HepG2 (cell line): ENCODE results near the gene RELB. TPM values are rescaled to one million over a fixed set of nuclear protein-coding genes. Genes with fewer than 3 reads are reported as not detected.

Experiments
- CHD4 ChIP-seq: fragments of 200-600 bp; sonication (generic); IDR thresholded peaks from 2 replicates; pipeline ENCODE4 v1.7.0; 2017; ENCODE audit warnings: mild to moderate bottlenecking, low read length, borderline replicate concordance
- DMAP1 ChIP-seq: IDR thresholded peaks from 2 replicates; pipeline ENCODE4 v1.6.1; 2016
- GATA4 ChIP-seq: sonication (generic); IDR thresholded peaks from 2 replicates; pipeline ENCODE4 v1.6.1; 2016; ENCODE audit warnings: antibody characterized with exemption, low read depth, borderline replicate concordance
- HDAC1 ChIP-seq: sonication (generic); formaldehyde crosslinking; IDR thresholded peaks from 2 replicates; pipeline ENCODE4 v1.5.1; 2020; ENCODE audit warnings: mild to moderate bottlenecking, missing genetic modification reagents
- HNRNPK ChIP-seq: fragments of 200-400 bp; formaldehyde crosslinking; IDR thresholded peaks from 2 replicates; pipeline ENCODE4 v1.6.1; 2018; ENCODE audit warnings: low read length, low read depth, moderate library complexity, mild to moderate bottlenecking; ENCODE audit not compliant: poor library complexity, severe bottlenecking
- ISL2 ChIP-seq: sonication (generic); formaldehyde crosslinking; IDR thresholded peaks from 2 replicates; pipeline ENCODE4 v1.5.0; 2020; ENCODE audit warnings: missing genetic modification reagents
- ISX ChIP-seq: sonication (generic); formaldehyde crosslinking; conservative IDR thresholded peaks from 2 replicates; pipeline ENCODE4 v1.5.0; 2020; ENCODE audit warnings: missing genetic modification reagents
- MAFK ChIP-seq, 2 experiments: IDR thresholded peaks in 1 of 2; conservative IDR thresholded peaks in 1 of 2; 2 replicates each; pipeline ENCODE4 v1.6.1; 2011; ENCODE audit warnings: improper control_type of control experiment in 2 of 2, low read length in 2 of 2
- MTF1 ChIP-seq: sonication (generic); formaldehyde crosslinking; IDR thresholded peaks from 2 replicates; pipeline ENCODE4 v1.5.0; 2020; ENCODE audit warnings: missing genetic modification reagents
- PHF21A ChIP-seq: sonication (generic); formaldehyde crosslinking; IDR thresholded peaks from 2 replicates; pipeline ENCODE4 v1.5.0; 2020; ENCODE audit warnings: mild to moderate bottlenecking, missing genetic modification reagents
- RBFOX2 ChIP-seq: fragments of 200-400 bp; formaldehyde crosslinking; IDR thresholded peaks from 2 replicates; pipeline ENCODE4 v1.6.1; 2017; ENCODE audit warnings: low read depth, mild to moderate bottlenecking, low read length
- ZBTB40 ChIP-seq, 2 experiments: fragments of 450-650 bp in 1 of 2; sonication (generic) in 1 of 2; formaldehyde crosslinking in 1 of 2; IDR thresholded peaks; 2 replicates each; pipeline versions ENCODE4 v1.6.1 to v1.8.0; 2016 to 2022; ENCODE audit warnings: antibody characterized with exemption in 1 of 2, mild to moderate bottlenecking in 1 of 2, missing genetic modification reagents in 1 of 2
- ZNF124 ChIP-seq: sonication (generic); formaldehyde crosslinking; IDR thresholded peaks from 2 replicates; pipeline ENCODE4 v1.4.0; 2020; ENCODE audit warnings: missing genetic modification reagents
- ZNF160 ChIP-seq: sonication (generic); formaldehyde crosslinking; IDR thresholded peaks from 2 replicates; pipeline ENCODE4 v1.8.0; 2022; ENCODE audit warnings: mild to moderate bottlenecking, inconsistent platforms, missing genetic modification reagents
- polyA plus RNA-seq, 8 experiments: library from polyadenylated mRNA; depleted of rRNA in 3 of 8; stranded (reverse) in 7 of 8; unstranded in 1 of 8; fragments of >200 nt; fragmentation: Illumina TruSeq in 4 of 8; extraction: Trizol in 4 of 8; gene quantifications; 2 replicates each; pipeline versions ENCODE4 v1.2.1 to v1.2.3, GENCODE V29; 2011 to 2016; ENCODE audit warnings: low read depth in 4 of 8, missing spikeins in 1 of 8, mixed read lengths in 1 of 8; ENCODE audit not compliant: insufficient read depth in 1 of 8
- total RNA-seq, 5 experiments: library from RNA; depleted of rRNA; stranded (reverse); fragments of >200 nt; fragmentation: Illumina TruSeq; extraction: Trizol; gene quantifications; 2 replicates each; pipeline ENCODE4 v1.2.3, GENCODE V29; 2016; ENCODE audit warnings: low read depth in 1 of 5
- TF ChIP-seq, protein P1 (sequence below): sonication (generic); formaldehyde crosslinking; IDR thresholded peaks from 2 replicates; pipeline ENCODE4 v1.8.0; 2022; ENCODE audit warnings: low read depth, missing genetic modification reagents
- TF ChIP-seq, protein P2 (sequence below): sonication (generic); formaldehyde crosslinking; IDR thresholded peaks from 2 replicates; pipeline ENCODE4 v1.8.1; 2023; ENCODE audit warnings: mild to moderate bottlenecking, missing genetic modification reagents

RELB gene
- total and polyA plus RNA-seq, 2 of the 13 experiments (the other 11 are each of a cell fraction or from before 2014, with no cell fraction given), result 1.9 to 3.5 TPM

DNA sequence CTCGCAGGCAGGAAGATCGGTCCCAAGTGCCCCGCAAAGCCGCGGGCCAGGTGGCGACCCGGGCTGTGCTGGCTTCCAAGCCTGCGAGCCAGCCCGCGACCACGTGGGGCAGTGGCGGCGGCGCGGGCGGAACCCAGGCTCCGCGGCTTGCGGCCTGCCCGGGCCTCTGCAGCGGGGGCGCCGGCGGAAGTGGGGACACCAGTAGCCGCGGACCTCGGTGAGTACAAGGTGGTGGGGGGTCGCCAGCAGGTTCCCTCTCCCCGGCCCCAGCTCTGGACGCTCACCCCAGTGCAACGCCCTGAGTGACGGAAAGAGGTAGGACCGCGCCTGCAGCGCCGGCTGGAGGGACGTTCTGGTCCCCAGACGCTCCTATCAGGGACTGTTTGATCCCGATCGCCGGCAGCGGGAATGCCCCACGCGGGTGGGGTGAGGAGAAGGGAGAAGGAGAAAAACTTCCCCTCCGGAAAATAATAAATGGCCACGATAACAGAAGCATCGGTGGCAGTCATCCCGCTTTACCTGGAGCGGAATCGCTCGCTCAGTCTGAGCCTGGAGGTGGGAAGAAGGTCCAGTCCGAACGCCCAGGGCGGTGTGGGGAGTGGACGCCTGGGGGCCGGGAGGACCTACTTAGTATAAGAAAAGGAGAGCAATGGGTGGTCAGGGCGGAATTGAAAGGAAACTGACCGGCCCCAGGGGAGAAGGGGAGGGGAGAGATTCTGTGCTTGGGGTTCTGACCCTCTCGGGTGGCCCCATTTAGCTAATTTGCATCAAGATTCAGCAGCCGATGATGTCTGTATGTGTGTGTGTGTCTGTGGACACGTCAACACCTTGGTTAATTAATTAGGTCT is 78.0 kb downstream of the RELB start, which contains the start of gene GEMIN7 (continued):
- TF ChIP-seq ZBTB40 (IDR thresholded peaks at IDR 0.05), result peak; percentile 69
- peak; percentile 91 for TF ChIP-seq ZBTB40 (CRISPR knock-in tag; IDR thresholded peaks at IDR 0.05)
- peak; percentile 61 for TF ChIP-seq PHF21A (CRISPR knock-in tag)
- peak; percentile 84; the same call in 1 of the 2 replicates for TF ChIP-seq ZNF124 (CRISPR knock-in tag)
- TF ChIP-seq RBFOX2, result peak; percentile 93
- TF ChIP-seq, protein P1, sequence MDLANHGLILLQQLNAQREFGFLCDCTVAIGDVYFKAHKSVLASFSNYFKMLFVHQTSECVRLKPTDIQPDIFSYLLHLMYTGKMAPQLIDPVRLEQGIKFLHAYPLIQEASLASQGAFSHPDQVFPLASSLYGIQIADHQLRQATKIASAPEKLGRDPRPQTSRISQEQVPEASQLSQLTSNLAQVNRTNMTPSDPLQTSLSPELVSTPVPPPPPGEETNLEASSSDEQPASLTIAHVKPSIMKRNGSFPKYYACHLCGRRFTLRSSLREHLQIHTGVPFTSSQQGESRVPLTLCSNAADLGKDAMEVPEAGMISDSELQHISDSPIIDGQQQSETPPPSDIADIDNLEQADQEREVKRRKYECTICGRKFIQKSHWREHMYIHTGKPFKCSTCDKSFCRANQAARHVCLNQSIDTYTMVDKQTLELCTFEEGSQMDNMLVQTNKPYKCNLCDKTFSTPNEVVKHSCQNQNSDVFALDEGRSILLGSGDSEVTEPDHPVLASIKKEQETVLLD, result peak; percentile 82; the same call in 1 of the 2 replicates
- TF ChIP-seq, protein P2, sequence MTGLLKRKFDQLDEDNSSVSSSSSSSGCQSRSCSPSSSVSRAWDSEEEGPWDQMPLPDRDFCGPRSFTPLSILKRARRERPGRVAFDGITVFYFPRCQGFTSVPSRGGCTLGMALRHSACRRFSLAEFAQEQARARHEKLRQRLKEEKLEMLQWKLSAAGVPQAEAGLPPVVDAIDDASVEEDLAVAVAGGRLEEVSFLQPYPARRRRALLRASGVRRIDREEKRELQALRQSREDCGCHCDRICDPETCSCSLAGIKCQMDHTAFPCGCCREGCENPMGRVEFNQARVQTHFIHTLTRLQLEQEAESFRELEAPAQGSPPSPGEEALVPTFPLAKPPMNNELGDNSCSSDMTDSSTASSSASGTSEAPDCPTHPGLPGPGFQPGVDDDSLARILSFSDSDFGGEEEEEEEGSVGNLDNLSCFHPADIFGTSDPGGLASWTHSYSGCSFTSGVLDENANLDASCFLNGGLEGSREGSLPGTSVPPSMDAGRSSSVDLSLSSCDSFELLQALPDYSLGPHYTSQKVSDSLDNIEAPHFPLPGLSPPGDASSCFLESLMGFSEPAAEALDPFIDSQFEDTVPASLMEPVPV (CRISPR knock-in tag), result peak; percentile 83
- peak; percentile 73 for TF ChIP-seq ISL2 (CRISPR knock-in tag)
- no peak for TF ChIP-seq MAFK (conservative IDR thresholded peaks at IDR 0.05 in 1 of 2, IDR thresholded peaks at IDR 0.05 in 1 of 2; ENCODE audit: low read length in 2 of 2)
- peak; percentile 81 for TF ChIP-seq HNRNPK
- TF ChIP-seq GATA4, result peak; percentile 34; the same call in 1 of the 2 replicates
- TF ChIP-seq CHD4, result no peak
- TF ChIP-seq MTF1 (CRISPR knock-in tag), result 0 out of 2 replicates have a peak, but pooled peaks have one; percentile 86
- TF ChIP-seq ISX (CRISPR knock-in tag), result 0 out of 2 replicates have a peak, but pooled peaks have one; percentile 73
- peak; percentile 88 for TF ChIP-seq DMAP1 (CRISPR knock-in tag)
- peak; percentile 92 for TF ChIP-seq ZNF160
- peak; percentile 99 for TF ChIP-seq HDAC1 (CRISPR knock-in tag)
